Endothelial cell of umbilical vein (primary cell): ENCODE data around the gene CPED1.

Experiments
- CTCF ChIP-seq, 2 donors: IDR thresholded peaks; 1 replicate in 1 of 2; 2 replicates in 1 of 2; pipeline ENCODE4 v1.5.1; 2011; ENCODE audit warnings: low read length in 2 of 2, mild to moderate bottlenecking in 2 of 2, moderate library complexity in 2 of 2, control low read depth in 1 of 2, inconsistent platforms in 1 of 2, low read depth in 1 of 2; ENCODE audit not compliant: insufficient read depth in 1 of 2; ENCODE audit errors: extremely low read depth in 1 of 2
- EZH2 ChIP-seq: IDR thresholded peaks from 2 replicates; pipeline ENCODE4 v1.6.1; 2012; ENCODE audit warnings: borderline replicate concordance, low read depth, mild to moderate bottlenecking, moderate library complexity, low read length, inconsistent platforms; ENCODE audit not compliant: severe bottlenecking
- FOS ChIP-seq: IDR thresholded peaks from 2 replicates; pipeline ENCODE4 v1.6.1; 2011; ENCODE audit warnings: mild to moderate bottlenecking, low read length, moderate library complexity, borderline replicate concordance; ENCODE audit not compliant: insufficient read depth
- JUN ChIP-seq: IDR thresholded peaks from 2 replicates; pipeline ENCODE4 v1.6.1; 2011; ENCODE audit warnings: borderline replicate concordance, low read depth; ENCODE audit not compliant: insufficient read length, insufficient read depth
- MAX ChIP-seq: IDR thresholded peaks from 2 replicates; pipeline ENCODE4 v1.6.1; 2011; ENCODE audit not compliant: insufficient read depth, insufficient read length
- MYC ChIP-seq: IDR thresholded peaks from one replicate; pipeline ENCODE4 v1.6.1; 2011; ENCODE audit warnings: mild to moderate bottlenecking, low read depth, low read length
- POLR2A ChIP-seq: IDR thresholded peaks from 2 replicates; pipeline ENCODE4 v1.6.1; 2012; ENCODE audit warnings: low read depth, mild to moderate bottlenecking, control low read depth, low read length
- POLR2AphosphoS5 ChIP-seq: IDR thresholded peaks from 2 replicates; pipeline ENCODE4 v1.6.1; 2012; ENCODE audit warnings: low read depth, mild to moderate bottlenecking, control low read depth, low read length, moderate library complexity; ENCODE audit not compliant: insufficient read depth

- TF ChIP-seq CTCF (IDR thresholded peaks at IDR 0.05; ENCODE audit: extremely low read depth in 1 of 2, insufficient read depth in 1 of 2, low read depth in 1 of 2, low read length in 2 of 2) (no peak), EZH2 (no peak), POLR2A (no peak), POLR2AphosphoS5 (no peak), FOS (no peak), MAX (no peak), JUN (no peak), MYC (no peak)
Measured at GRCh38 chr7:120979765-120980499, 8.6 kb upstream of the CPED1 start.
